Activated T-cell treated with anti-CD3 and anti-CD28 coated beads for 48 hours (primary cell): ENCODE measurements around the gene CUL7.
"Not testable (repeated sequence)": the region's sequence is repeated elsewhere in the genome, so short reads cannot be mapped to it uniquely, and the experiment has no call there.

Experiments used
- DNase-seq: peaks from one replicate; pipeline ENCODE4 v3.0.0-alpha.2; 2020; ENCODE audit warnings: low read depth

CUL7 gene

DNA sequence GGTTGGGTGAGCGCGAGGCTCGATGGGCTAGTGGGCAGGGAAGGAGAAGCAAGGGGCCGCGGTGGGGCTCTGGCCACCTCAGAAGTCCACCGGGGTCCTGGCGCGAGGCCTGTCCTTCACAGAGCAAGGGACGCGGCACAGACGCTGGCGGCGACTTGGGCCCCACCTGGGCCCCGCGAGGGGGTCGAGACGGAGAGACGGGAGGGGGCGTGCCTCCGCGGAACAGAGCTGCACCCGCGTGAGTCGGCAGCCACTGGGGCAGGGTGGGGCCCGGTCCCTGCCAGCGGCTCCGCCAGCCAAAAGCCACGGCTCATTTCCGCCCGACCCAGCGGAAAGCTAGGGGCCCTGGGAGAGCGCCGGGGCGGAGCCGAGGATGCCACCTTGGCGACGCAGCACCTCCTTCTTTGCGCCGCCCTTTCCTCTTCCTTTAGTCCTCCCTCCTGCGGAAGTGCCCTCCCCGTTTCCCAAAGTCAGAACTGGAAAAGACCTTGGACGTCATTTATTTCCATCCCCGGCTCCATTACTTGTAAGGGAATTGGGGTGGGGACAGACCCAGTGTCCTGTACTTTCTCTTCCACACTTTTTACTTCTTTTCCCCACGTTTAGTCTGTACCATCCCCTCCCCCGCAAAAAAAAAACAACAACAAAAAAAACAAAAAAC lies at the start of gene CUL7:
CUL7 (minus strand) TSS at position 307 of the 661 bp plus-strand sequence. CDS start 1,063 bp downstream, outside the sequence.
- DNase-seq, result peak; percentile 89

GRCh38 chr6:43101497-43101896 lies 47.8 kb upstream of the CUL7 start:
- DNase-seq, result no peak

- DNase-seq, result no peak
Measured at GRCh38 chr6:43097502-43097901, 43.9 kb upstream of the CUL7 start.

DNA sequence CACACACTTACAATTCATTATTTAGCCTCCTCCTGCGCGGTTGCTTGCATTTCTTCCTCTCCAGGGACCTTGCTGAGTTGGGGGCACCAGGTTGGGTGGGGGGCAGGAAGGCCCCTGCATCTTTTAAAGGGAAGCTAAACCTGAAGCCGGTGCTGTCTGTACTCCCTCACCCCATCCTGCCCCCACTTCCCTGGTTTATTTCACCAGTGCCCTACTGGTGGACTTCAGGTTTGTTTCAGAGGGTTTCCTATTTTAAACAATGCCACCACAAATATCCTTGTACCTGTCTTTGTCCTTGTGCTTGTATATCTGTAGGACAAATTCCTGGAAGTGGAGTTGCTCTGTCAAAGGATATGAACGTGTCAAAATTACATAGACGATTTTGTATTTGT lies 43.4 kb upstream of the CUL7 start:
- no peak for DNase-seq

DNA sequence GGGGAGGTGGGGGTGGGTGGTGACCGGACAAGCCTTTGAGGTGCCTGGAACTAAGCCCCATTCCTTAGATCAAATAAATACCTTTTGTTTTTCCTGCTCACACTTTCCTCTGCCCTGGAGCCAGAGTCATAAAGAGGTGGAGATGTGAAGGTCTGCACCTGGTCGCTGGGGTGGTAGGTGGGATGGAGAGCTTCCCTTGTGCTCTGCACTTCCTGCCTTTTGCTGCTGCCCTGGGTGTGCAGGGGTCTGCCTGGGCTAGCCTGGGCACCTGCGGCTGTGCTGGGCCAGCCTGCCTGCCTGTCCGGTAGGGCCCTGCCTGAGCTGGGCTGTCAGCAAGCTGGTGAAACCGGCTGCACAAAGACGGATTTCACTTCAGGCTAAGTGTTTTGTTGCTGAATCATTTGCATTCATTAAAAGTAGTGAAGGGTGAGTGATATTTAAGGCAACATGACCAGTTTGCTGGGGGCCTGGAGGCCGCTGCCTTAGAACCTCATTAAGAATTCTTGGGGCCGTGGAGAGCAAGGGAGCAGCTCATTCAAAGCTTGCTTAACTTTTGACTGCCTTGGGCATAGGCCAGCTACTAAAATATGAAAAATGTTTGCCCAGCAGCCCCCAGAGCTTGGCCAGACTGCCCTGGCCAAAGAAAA lies 42.9 kb upstream of the CUL7 start:
- DNase-seq, result no peak

DNA sequence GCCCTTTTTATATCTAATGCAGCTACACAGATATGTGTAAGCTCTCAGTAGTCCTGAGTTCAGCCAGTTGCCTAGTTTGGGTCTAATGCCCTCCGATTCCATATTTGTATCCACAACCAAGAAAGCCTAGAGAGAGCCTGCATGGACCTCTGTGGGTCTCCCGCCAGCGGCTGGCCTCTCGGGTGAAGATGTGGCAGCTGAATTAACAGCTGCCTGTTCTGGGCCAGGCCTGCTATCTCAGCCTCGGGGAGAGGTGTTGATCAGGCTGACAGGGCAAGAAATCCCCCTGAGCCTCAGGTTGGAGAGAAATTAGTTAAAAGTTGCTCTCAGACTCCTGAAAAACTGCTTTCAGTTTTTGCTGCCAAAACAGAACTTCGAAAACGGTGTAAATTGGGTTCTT lies 42.3 kb upstream of the CUL7 start:
- DNase-seq, result no peak

DNA sequence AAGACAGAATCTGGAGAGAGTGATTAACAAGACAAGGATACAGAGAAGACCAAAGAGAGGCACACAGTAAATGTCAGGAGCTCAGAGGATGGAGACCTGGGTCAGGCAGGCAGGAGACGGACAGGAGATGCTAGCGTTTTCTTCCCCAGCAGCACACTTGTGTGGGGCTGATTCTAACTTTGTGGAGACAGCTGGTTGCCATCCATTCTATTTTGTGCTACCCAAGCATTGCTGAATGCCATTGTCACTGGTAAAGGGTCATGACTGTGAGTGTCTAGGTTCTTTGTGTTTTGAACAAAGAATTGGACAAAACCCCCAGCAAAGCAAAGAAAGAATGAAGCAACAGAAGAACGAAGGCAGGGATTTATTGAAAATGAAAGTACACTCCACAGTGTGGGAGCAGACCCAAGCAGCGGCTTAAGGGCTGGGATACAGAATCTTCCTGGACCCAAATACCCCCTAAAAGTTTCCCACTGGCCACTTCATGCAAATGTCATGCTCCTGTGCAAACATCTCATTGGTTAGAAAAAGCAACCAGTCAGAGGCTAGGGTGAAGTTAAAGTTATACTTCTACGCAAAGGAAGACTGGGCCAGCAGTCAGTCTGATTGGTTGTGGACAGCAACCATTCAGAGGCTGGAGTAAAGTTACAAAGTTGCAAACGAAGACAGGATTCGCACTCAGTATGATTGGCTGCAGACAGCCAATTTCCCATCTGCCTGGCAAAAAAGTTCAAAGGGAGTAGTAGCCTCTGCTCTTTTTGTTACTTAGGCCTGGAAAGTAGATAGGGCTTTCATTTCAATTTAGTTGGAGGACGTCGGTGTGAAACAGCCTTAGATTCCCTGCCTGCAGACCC lies 40.0 kb upstream of the CUL7 start:
- no peak for DNase-seq

- DNase-seq, result no peak
Measured at GRCh38 chr6:43092635-43093034, 39.0 kb upstream of the CUL7 start.

GRCh38 chr6:43091436-43091991 lies 37.9 kb upstream of the CUL7 start:
- no peak for DNase-seq

DNA sequence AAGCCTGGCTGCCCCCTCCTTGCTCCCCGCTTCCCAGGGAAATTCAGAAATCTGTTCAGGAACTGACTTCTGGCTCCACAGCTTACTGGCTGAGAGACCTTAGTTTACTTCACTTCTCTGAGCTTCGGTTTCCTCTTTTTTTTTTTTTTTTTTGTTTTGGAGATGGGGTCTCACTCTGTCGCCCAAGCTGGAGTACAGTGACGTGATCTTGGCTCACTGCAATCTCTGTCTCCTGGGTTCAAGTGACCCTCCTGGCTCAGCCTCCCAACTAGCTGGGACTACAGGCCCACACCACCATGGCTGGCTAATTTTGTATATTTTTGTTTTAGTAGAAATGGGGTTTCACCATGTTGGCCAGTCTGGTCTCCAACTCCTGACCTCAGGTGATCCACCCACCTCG lies 37.4 kb upstream of the CUL7 start:
- DNase-seq, result no peak

DNA sequence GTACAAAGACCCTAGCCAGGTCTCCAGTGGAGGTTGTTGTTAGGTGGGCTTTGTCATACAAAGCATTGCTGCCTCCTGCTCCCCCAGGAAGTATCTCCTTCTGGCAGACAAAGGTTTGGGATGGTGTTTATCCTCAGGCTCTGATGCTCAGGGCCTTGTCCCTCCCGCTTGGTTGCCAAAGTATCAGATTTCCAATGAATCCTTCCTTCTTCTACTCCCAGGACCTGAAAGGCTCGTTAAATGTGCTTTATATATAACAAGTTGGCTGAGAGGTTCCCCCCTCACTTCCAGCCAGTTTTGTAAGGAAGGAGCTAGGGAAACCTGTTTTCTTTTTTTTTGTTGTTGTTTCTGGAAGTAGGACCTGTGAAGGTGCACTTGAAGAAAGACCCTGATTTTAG lies 36.9 kb upstream of the CUL7 start:
- no peak for DNase-seq

DNA sequence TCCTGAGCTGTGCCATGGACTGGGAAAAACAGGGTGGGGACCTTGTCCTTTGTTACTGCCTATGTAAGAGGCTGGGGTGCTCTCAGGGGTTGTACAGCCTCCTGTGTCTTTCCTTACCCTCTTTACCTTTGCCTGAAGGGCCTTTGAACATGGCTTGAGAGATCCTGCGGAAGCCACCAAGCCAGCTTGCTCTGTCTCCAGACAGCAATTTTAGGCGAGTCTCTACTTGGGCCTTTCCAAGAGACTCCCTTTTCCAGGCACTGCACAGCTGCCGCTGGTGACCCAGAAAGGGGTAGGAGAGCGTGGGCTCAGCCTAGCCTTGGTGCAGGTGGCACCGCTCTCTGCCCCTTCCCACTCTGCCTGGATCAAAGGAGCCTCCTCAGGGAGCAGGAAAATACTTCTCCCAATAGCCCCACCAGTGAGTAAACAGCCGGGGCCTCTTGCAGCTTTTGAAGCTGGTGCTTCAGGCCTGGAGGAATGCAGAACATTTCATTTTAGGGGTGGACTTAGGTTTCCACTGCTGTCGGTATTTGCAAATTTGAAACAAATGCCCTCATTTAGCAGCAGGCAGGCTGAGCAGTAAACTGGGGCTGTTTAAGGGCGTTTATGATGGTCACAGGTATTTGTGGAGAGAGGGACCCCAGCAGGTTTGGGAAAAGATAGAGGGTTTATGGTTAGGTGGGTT lies 36.4 kb upstream of the CUL7 start:
- DNase-seq, result no peak

DNA sequence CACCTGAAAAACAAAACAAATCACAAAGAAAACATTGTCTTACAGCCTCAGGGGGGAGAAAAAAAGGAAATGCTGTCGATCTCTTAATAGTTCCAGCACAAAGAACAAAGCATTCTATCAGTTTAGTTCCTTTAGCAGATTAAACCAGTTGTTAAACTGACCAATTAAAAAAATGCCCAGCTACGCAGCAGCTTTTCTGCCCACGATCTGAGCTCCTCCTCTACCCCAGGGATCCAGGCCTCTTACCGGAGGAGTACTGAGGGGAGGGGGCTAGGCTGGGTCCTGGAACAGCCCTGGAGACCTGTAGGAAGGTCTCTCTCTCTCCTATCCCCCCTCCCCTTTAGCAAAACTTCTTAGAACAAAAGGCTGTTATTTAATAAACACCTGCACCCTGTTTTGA lies 35.8 kb upstream of the CUL7 start:
- DNase-seq, result no peak

GRCh38 chr6:43088654-43089056 lies 35.0 kb upstream of the CUL7 start:
- DNase-seq, result no peak

DNA sequence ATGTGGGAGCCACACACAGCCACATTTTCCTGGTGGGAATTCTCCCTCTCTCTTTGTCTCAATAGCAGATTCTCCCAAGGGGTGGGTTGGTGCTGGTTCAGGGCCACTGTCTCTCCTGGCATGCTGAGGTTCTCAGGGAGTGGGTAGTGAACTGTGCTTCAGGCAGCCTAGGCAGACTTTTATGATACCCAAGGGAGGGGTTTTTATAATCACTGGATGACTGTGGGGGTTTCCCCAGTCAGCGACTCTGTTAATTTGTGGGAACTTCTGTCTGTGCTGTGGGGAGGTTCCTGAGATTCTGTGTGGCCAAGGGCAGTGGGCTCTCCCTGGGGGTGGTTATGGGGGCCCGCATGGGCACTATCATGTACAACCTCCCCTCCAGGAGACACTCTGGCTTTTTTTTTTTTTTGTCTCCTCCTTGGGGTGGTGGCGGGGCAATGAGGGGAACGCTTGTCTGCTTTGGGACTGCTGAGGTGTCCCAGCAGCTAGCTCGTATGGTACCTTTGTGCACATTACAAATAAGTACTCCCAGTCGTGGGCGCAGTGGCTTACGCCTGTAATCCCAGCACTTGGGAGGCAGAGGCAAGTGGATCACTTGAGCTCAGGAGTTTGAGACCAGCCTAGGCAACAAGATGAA lies 32.5 kb upstream of the CUL7 start:
- peak; percentile 12 for DNase-seq

DNA sequence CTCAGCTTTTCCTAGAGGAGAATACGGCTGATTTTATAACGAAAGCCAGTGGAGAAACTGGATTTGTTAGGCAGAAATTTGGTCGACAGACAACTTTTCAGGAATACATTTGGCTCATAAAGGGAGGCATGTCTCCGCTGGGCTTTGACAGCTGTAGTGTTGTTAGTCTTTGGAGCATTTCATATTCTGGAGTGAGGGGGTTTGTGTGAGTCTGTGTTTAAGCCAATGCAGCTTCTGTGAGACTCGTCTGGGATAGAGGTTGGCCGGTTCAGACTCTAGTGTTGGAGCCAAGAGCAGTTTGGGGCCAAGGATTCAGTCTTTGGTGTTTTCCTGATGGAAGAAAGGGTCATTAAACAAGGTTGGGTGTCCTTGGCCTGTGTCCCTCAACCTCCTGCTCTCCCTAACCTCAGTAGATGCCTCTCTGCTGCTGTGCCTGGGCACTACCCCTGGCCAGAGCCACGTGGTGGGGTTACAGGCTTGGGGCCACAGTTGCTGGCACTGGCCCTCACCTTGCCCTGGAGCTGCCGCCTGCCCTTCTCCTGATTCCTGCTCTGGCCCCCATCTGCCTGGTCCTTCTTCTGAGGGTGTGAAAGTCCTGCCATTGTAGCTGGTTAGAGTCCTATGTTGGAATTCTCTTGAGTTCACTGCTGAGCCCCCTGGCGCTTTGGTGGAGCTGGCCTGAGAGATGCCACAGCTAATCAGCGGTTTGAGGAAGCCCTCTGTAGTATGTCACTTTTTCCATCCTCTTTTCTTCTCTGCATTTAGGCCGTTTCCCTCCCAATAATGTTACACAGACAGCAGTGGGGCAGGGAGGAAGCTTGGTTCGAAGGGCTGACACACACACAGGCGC lies 29.4 kb upstream of the CUL7 start:
- DNase-seq, result no peak

- DNase-seq, result not testable (repeated sequence)
Measured at GRCh38 chr6:43081922-43082321, 28.3 kb upstream of the CUL7 start.

GRCh38 chr6:43081043-43081442 lies 27.4 kb upstream of the CUL7 start:
- no peak for DNase-seq

DNA sequence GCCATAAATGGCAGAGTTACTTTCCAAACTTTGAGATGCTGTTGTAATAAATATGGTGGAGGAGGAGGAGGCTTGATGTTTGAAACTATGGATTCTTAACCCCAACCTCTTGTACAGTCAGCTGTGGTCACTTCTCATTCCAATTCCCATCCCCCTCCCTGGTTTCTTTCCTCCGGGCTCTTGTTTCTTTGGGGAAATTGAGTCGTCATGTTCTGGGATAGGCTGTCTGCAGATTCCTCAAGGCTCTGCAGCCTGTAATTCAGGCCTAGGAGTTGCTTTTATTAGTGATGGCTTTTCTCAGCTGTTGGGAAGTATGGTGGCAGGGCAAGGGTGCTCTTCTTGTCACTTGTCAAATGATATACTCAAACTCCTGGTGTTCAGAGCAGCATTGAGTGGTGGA lies 25.0 kb upstream of the CUL7 start:
- no peak for DNase-seq

DNA sequence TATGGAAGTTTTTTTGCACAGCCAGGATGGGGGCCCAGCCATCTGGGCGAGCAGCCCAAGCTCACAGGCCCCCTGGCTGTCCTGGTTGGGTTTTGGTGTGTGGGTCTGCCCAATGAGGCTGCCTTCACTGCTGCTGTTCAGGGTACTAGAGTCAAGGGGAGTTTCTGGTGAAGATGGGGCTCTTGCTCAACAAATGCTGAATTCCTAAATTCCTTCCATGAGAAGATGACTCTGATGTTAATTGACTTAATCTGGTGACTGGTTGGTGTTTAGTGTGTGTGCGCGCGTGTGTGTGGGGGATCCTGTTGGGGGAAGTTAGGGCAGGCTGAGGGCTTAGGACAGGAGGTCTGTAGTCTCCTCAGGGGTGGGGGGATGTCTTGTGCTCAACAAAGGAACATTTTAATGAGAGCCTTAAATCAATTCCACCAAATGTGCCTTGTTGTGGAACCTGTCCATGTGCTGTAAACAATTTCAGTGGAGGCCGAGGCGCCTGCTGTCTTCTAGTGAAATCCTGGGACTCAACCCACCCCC lies 24.4 kb upstream of the CUL7 start:
- DNase-seq, result no peak
